HEK293 (cell line): ENCODE data around the gene TSC22D1.

Experiments used
- CTCF ChIA-PET: fragments of 350-600 bp; formaldehyde crosslinking; extraction: SDS; loops from one replicate; lab custom pipeline; 2021; ENCODE audit warnings: antibody characterized with exemption; lab: Yijun Ruan, JAX
- POLR2A ChIA-PET: fragments of 300-600 bp; formaldehyde crosslinking; extraction: SDS; loops from one replicate; lab custom pipeline; 2020; ENCODE audit warnings: antibody characterized with exemption, inconsistent platforms; lab: Yijun Ruan, JAX
- H3K27ac ChIP-seq: fragments of 200-500 bp; sonication (Bioruptor generic); 2 replicates; pipeline ENCODE4 v1.5.1; 2014; ENCODE audit warnings: low read depth, low read length, control low read depth, inconsistent platforms; ENCODE audit errors: extremely low read depth
- H3K36me3 ChIP-seq, 2 experiments: fragments of 200-500 bp in 1 of 2; sonication (Bioruptor generic) in 1 of 2; 1 replicate in 1 of 2; 2 replicates in 1 of 2; pipeline ENCODE4 v1.5.1; 2014 to 2017; ENCODE audit warnings: inconsistent platforms in 2 of 2, low read length in 2 of 2; ENCODE audit not compliant: control insufficient read depth in 2 of 2, insufficient read depth in 1 of 2
- H3K4me1 ChIP-seq: fragments of 200-500 bp; sonication (Bioruptor generic); 2 replicates; pipeline ENCODE4 v1.5.1; 2014; ENCODE audit warnings: mild to moderate bottlenecking, low read length, inconsistent platforms; ENCODE audit not compliant: control insufficient read depth, insufficient read depth
- H3K4me3 ChIP-seq: 2 replicates; pipeline ENCODE4 v1.5.1; 2011; ENCODE audit warnings: low read depth, mild to moderate bottlenecking, control low read depth, low read length, moderate library complexity
- H3K9me3 ChIP-seq: fragments of 200-500 bp; sonication (Bioruptor generic); 2 replicates; pipeline ENCODE4 v1.5.1; 2014; ENCODE audit warnings: low read depth, low read length, inconsistent platforms; ENCODE audit not compliant: control insufficient read depth, insufficient read depth
- KLF10 ChIP-seq: fragments of 450-650 bp; IDR thresholded peaks from 2 replicates; pipeline ENCODE4 v1.5.1; 2018; ENCODE audit warnings: missing biosample characterization, mild to moderate bottlenecking, missing genetic modification characterization
- KLF9 ChIP-seq: fragments of 450-650 bp; formaldehyde crosslinking; IDR thresholded peaks from 2 replicates; pipeline ENCODE4 v1.5.1; 2016; ENCODE audit warnings: missing biosample characterization, missing genetic modification characterization, low read depth
- ZIC2 ChIP-seq: fragments of 450-650 bp; formaldehyde crosslinking; IDR thresholded peaks from 2 replicates; pipeline ENCODE4 v1.5.1; 2016; ENCODE audit warnings: missing biosample characterization, missing genetic modification characterization
- ZNF112 ChIP-seq: fragments of 450-650 bp; formaldehyde crosslinking; IDR thresholded peaks from 2 replicates; pipeline ENCODE4 v1.5.0; 2017; ENCODE audit warnings: missing biosample characterization, missing genetic modification characterization
- ZNF221 ChIP-seq: fragments of 450-650 bp; formaldehyde crosslinking; IDR thresholded peaks from 2 replicates; pipeline ENCODE4 v1.5.1; 2017; ENCODE audit warnings: missing biosample characterization, missing genetic modification characterization, borderline replicate concordance
- ZNF24 ChIP-seq: fragments of 450-650 bp; formaldehyde crosslinking; IDR thresholded peaks from 2 replicates; pipeline ENCODE4 v1.5.1; 2016; ENCODE audit warnings: missing biosample characterization, missing genetic modification characterization
- ZNF292 ChIP-seq: fragments of 450-650 bp; formaldehyde crosslinking; IDR thresholded peaks from 2 replicates; pipeline ENCODE4 v1.5.1; 2016; ENCODE audit warnings: low read depth, missing biosample characterization, missing genetic modification characterization, borderline replicate concordance
- ZNF302 ChIP-seq: fragments of 450-650 bp; formaldehyde crosslinking; IDR thresholded peaks from 2 replicates; pipeline ENCODE4 v1.5.1; 2016; ENCODE audit warnings: missing biosample characterization, missing genetic modification characterization, low read depth
- ZNF571 ChIP-seq: fragments of 450-650 bp; formaldehyde crosslinking; IDR thresholded peaks from 2 replicates; pipeline ENCODE4 v1.5.0; 2017; ENCODE audit warnings: missing biosample characterization, missing genetic modification characterization
- ZNF843 ChIP-seq: fragments of 450-650 bp; formaldehyde crosslinking; IDR thresholded peaks from 2 replicates; pipeline ENCODE4 v1.5.1; 2016; ENCODE audit warnings: missing biosample characterization, missing genetic modification characterization
- TF ChIP-seq, protein P1 (sequence below): fragments of 450-650 bp; formaldehyde crosslinking; IDR thresholded peaks from 2 replicates; pipeline ENCODE4 v1.5.1; 2016; ENCODE audit warnings: missing biosample characterization, missing genetic modification characterization, borderline replicate concordance
- TF ChIP-seq, protein P2 (sequence below): fragments of 450-650 bp; formaldehyde crosslinking; IDR thresholded peaks from 2 replicates; pipeline ENCODE4 v1.5.1; 2016; ENCODE audit warnings: missing biosample characterization, missing genetic modification characterization
- TF ChIP-seq, protein P3 (sequence below): fragments of 450-650 bp; formaldehyde crosslinking; optimal IDR thresholded peaks from 2 replicates; pipeline ENCODE3; 2016; ENCODE audit warnings: missing biosample characterization, mild to moderate bottlenecking, missing genetic modification characterization
- TF ChIP-seq, protein P4 (sequence below): fragments of 450-650 bp; formaldehyde crosslinking; IDR thresholded peaks from 2 replicates; pipeline ENCODE4 v1.5.1; 2017; ENCODE audit warnings: missing biosample characterization, missing genetic modification characterization
- TF ChIP-seq, protein P5 (sequence below): fragments of 450-650 bp; formaldehyde crosslinking; IDR thresholded peaks from 2 replicates; pipeline ENCODE4 v1.5.1; 2016; ENCODE audit warnings: missing biosample characterization, missing genetic modification characterization

Gene TSC22D1

DNA sequence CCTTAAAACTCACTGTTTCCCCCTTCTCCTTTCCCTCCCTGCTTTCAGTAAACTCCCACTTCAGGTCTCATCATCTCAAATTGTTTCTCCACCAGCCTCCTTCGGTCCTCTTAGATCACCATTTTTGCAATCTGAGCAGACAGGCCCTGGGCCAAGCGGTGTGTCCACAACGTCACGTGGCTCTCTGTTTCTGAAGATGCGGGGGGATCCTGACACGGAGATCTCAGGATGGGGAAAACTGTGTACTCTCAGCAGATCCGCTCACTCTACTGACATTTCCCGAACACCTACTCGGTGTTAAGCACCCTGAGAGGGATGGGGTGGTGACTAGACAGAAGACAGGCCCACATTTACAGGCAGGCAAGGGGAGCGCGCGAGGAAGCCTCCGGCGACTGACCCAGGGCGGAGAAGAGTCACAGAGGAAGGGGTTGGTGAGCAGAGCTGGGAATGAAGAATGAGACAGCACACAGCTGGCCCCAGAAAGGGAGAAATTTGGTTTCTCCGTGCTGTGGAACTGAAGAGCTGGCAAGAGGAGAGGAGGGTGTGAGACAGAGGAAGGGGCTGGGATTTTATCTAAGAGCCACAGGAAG lies 163.7 kb downstream of the TSC22D1 start:
- no peaks in the 10 kb centered on the region for H3K4me1 ChIP-seq
- H3K27ac ChIP-seq = no peak overlapping the region
- H3K36me3 ChIP-seq = no peaks in the 10 kb centered on the region
- H3K9me3 ChIP-seq = no peaks in the 10 kb centered on the region
- ChIA-PET POLR2A (no interaction called here), CTCF (no interaction called here)
- H3K4me3 ChIP-seq = no peak overlapping the region
- TF ChIP-seq ZNF302 (tag by site-specific recombination) = no peak
- TF ChIP-seq ZNF112 = no peak
- no peak for TF ChIP-seq KLF10 (tag by site-specific recombination)

DNA sequence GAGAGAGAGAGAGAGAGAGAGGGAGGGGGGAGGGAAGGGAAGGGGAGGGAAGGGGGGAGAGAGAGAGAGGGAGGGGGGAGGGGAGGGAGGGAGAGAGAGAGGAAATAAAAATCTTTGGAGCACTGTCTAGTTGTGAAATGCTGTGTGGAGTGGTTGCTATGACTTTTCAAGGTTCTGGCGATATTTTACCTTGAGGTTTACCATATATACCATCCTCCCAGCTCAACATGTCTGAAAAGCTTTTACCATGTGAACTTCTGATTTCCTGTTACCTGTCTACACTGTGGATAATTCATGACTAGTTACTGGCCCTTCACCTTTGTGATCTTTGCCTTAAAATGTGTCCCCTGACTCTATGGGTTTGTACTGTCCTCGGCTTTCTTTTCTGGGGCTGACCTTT lies 164.3 kb downstream of the TSC22D1 start:
- ChIA-PET POLR2A (no interaction called here), CTCF (no interaction called here)
- Histone ChIP-seq H3K27ac (no peak overlapping the region), H3K4me1 (no peaks in the 10 kb centered on the region), H3K36me3 (no peaks in the 10 kb centered on the region), H3K4me3 (no peak overlapping the region), H3K9me3 (no peaks in the 10 kb centered on the region)
- TF ChIP-seq, protein P1, sequence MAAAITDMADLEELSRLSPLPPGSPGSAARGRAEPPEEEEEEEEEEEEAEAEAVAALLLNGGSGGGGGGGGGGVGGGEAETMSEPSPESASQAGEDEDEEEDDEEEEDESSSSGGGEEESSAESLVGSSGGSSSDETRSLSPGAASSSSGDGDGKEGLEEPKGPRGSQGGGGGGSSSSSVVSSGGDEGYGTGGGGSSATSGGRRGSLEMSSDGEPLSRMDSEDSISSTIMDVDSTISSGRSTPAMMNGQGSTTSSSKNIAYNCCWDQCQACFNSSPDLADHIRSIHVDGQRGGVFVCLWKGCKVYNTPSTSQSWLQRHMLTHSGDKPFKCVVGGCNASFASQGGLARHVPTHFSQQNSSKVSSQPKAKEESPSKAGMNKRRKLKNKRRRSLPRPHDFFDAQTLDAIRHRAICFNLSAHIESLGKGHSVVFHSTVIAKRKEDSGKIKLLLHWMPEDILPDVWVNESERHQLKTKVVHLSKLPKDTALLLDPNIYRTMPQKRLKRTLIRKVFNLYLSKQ (tag by site-specific recombination) = no peak
- TF ChIP-seq KLF9 (tag by site-specific recombination) (no peak), ZNF292 (tag by site-specific recombination) (no peak), ZNF571 (tag by site-specific recombination) (no peak), ZNF843 (tag by site-specific recombination) (no peak), ZNF24 (tag by site-specific recombination) (no peak)
- TF ChIP-seq, protein P2, sequence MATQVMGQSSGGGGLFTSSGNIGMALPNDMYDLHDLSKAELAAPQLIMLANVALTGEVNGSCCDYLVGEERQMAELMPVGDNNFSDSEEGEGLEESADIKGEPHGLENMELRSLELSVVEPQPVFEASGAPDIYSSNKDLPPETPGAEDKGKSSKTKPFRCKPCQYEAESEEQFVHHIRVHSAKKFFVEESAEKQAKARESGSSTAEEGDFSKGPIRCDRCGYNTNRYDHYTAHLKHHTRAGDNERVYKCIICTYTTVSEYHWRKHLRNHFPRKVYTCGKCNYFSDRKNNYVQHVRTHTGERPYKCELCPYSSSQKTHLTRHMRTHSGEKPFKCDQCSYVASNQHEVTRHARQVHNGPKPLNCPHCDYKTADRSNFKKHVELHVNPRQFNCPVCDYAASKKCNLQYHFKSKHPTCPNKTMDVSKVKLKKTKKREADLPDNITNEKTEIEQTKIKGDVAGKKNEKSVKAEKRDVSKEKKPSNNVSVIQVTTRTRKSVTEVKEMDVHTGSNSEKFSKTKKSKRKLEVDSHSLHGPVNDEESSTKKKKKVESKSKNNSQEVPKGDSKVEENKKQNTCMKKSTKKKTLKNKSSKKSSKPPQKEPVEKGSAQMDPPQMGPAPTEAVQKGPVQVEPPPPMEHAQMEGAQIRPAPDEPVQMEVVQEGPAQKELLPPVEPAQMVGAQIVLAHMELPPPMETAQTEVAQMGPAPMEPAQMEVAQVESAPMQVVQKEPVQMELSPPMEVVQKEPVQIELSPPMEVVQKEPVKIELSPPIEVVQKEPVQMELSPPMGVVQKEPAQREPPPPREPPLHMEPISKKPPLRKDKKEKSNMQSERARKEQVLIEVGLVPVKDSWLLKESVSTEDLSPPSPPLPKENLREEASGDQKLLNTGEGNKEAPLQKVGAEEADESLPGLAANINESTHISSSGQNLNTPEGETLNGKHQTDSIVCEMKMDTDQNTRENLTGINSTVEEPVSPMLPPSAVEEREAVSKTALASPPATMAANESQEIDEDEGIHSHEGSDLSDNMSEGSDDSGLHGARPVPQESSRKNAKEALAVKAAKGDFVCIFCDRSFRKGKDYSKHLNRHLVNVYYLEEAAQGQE = no peak

DNA sequence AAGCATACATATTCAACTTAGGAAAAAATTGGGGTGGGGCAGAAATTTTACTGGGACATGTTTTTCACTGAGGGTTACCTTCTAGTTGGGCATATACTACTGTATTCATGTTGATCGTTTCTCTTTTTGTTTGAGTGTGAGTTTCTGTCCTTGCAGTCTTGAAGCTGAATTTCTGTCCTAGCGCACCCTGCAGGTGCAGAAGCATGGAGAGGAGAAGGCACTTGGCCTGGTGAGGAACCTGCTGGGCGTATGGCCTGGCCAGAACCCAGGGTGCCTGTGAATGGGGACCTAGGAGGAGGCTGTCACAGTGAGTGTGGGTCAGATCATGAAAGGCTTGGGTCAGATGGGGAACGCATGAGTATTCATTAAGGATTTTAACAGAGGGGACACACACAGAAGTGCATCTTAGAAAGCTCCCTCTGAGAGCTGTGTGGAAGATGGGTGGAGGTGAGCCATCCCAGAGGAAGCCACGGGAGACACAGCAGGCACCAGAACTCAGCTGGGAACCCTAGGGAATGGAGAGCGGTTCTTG lies 165.7 kb downstream of the TSC22D1 start:
- ChIA-PET CTCF (no interaction called here), POLR2A (interaction anchor here (0.5 kb wide), 1 partner anchor 14 kb away, joined by 4 read pairs; no protein-coding TSS in a partner anchor)
- Histone ChIP-seq H3K9me3 (no peaks in the 10 kb centered on the region), H3K4me1 (no peaks in the 10 kb centered on the region), H3K36me3 (no peaks in the 10 kb centered on the region), H3K27ac (no peak overlapping the region), H3K4me3 (no peak overlapping the region)
- no peak for TF ChIP-seq ZNF221 (tag by site-specific recombination)
- TF ChIP-seq, protein P3, sequence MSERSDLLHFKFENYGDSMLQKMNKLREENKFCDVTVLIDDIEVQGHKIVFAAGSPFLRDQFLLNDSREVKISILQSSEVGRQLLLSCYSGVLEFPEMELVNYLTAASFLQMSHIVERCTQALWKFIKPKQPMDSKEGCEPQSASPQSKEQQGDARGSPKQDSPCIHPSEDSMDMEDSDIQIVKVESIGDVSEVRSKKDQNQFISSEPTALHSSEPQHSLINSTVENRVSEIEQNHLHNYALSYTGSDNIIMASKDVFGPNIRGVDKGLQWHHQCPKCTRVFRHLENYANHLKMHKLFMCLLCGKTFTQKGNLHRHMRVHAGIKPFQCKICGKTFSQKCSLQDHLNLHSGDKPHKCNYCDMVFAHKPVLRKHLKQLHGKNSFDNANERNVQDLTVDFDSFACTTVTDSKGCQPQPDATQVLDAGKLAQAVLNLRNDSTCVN (tag by site-specific recombination) = no peak
- peak; percentile 90 for TF ChIP-seq ZIC2 (tag by site-specific recombination)
- TF ChIP-seq, protein P4, sequence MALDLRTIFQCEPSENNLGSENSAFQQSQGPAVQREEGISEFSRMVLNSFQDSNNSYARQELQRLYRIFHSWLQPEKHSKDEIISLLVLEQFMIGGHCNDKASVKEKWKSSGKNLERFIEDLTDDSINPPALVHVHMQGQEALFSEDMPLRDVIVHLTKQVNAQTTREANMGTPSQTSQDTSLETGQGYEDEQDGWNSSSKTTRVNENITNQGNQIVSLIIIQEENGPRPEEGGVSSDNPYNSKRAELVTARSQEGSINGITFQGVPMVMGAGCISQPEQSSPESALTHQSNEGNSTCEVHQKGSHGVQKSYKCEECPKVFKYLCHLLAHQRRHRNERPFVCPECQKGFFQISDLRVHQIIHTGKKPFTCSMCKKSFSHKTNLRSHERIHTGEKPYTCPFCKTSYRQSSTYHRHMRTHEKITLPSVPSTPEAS (tag by site-specific recombination) = no peak
- TF ChIP-seq, protein P5, sequence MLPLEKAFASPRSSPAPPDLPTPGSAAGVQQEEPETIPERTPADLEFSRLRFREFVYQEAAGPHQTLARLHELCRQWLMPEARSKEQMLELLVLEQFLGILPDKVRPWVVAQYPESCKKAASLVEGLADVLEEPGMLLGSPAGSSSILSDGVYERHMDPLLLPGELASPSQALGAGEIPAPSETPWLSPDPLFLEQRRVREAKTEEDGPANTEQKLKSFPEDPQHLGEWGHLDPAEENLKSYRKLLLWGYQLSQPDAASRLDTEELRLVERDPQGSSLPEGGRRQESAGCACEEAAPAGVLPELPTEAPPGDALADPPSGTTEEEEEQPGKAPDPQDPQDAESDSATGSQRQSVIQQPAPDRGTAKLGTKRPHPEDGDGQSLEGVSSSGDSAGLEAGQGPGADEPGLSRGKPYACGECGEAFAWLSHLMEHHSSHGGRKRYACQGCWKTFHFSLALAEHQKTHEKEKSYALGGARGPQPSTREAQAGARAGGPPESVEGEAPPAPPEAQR (tag by site-specific recombination) = no peak
